T-helper 1 cell (primary cell): ENCODE results near the gene CHSY1.
"Not testable (repeated sequence)": the region's sequence is repeated elsewhere in the genome, so short reads cannot be mapped to it uniquely, and the experiment has no call there.

Experiments
- DNase-seq, 5 donors: peaks; one replicate each; pipeline ENCODE4 v3.0.0-alpha.2; 2012 to 2020

The CHSY1 gene

GRCh38 chr15:101132390-101133180 lies 119.3 kb downstream of the CHSY1 start:
- no peak for DNase-seq

- DNase-seq = no peak
Measured at GRCh38 chr15:101131489-101132389, 120.1 kb downstream of the CHSY1 start.

- no peak for DNase-seq
Measured at GRCh38 chr15:101129851-101130380, 121.9 kb downstream of the CHSY1 start.

- no peak for DNase-seq
Measured at GRCh38 chr15:101128221-101129015, 123.4 kb downstream of the CHSY1 start.

GRCh38 chr15:101127506-101128076 lies 124.3 kb downstream of the CHSY1 start:
- peak in 1 of 5 donors; percentile 85 for DNase-seq

- DNase-seq = peak in 1 of 5 donors; percentile 33
Measured at GRCh38 chr15:101126618-101127505, 125.0 kb downstream of the CHSY1 start.

GRCh38 chr15:101125881-101126428 lies 125.9 kb downstream of the CHSY1 start:
- DNase-seq = not testable (repeated sequence)
